ENCODE results near the gene HEMGN. TPM values are rescaled to one million over a fixed set of nuclear protein-coding genes. Genes with fewer than 3 reads are reported as not detected.

The HEMGN gene
- total RNA-seq, 1 experiment from 2014 or later: not detected

GRCh38 chr9:97935276-97935675, 2.7 kb downstream of the HEMGN start:
- in situ Hi-C loops (cut with HindIII; ENCODE audit: low sequenced_read_pairs): no loop called here
- DNase-seq (ENCODE audit: low spot score): no peak

- in situ Hi-C loops (cut with HindIII; ENCODE audit: low sequenced_read_pairs): no loop called here
- DNase-seq (ENCODE audit: low spot score): no peak
Observed at GRCh38 chr9:97934321-97935115, 3.5 kb downstream of the HEMGN start.

- in situ Hi-C loops (cut with HindIII; ENCODE audit: low sequenced_read_pairs): no loop called here
- DNase-seq (ENCODE audit: low spot score): no peak
Observed at GRCh38 chr9:97933297-97933998, 4.5 kb downstream of the HEMGN start.

- in situ Hi-C loops (cut with HindIII; ENCODE audit: low sequenced_read_pairs): no loop called here
- DNase-seq (ENCODE audit: low spot score): no peak
Observed at GRCh38 chr9:97930972-97931371, 7.0 kb downstream of the HEMGN start.

- in situ Hi-C loops (cut with HindIII; ENCODE audit: low sequenced_read_pairs): no loop called here
Observed at GRCh38 chr9:97928986-97929604, 8.9 kb downstream of the HEMGN start.

GRCh38 chr9:97925497-97926334, 12.3 kb downstream of the HEMGN start:
- in situ Hi-C loops (cut with HindIII; ENCODE audit: low sequenced_read_pairs): no loop called here
- DNase-seq (ENCODE audit: low spot score): no peak

More at GRCh38 chr9:97928986-97929604, 8.9 kb downstream of the HEMGN start:
- no peak for DNase-seq (ENCODE audit: low spot score)

- DNase-seq (ENCODE audit: low spot score): no peak
- in situ Hi-C loops (cut with HindIII; ENCODE audit: low sequenced_read_pairs): no loop called here
Observed at GRCh38 chr9:97924386-97924785, 13.6 kb downstream of the HEMGN start.

- in situ Hi-C loops (cut with HindIII; ENCODE audit: low sequenced_read_pairs): no loop called here
- peak; percentile 91 for DNase-seq (ENCODE audit: low spot score)
Observed at GRCh38 chr9:97923529-97924108, 14.4 kb downstream of the HEMGN start.

- in situ Hi-C loops (cut with HindIII; ENCODE audit: low sequenced_read_pairs): no loop called here
- DNase-seq (ENCODE audit: low spot score): peak; percentile 97
Observed at GRCh38 chr9:97921959-97922724, 15.8 kb downstream of the HEMGN start, which contains the start of gene TRMO. Gene TRMO (minus strand): TSS chr9:97922500. CDS start chr9:97922493, 7 bp downstream.

GRCh38 chr9:97919217-97919813, 18.7 kb downstream of the HEMGN start:
- no peak for DNase-seq (ENCODE audit: low spot score)
- in situ Hi-C loops (cut with HindIII; ENCODE audit: low sequenced_read_pairs): no loop called here

GRCh38 chr9:97918611-97919010, 19.4 kb downstream of the HEMGN start:
- no peak for DNase-seq (ENCODE audit: low spot score)
- in situ Hi-C loops (cut with HindIII; ENCODE audit: low sequenced_read_pairs): no loop called here

GRCh38 chr9:97911970-97912369, 26.0 kb downstream of the HEMGN start:
- DNase-seq (ENCODE audit: low spot score): no peak
- in situ Hi-C loops (cut with HindIII; ENCODE audit: low sequenced_read_pairs): no loop called here

GRCh38 chr9:97911528-97911927, 26.4 kb downstream of the HEMGN start:
- in situ Hi-C loops (cut with HindIII; ENCODE audit: low sequenced_read_pairs): no loop called here
- DNase-seq (ENCODE audit: low spot score): no peak

GRCh38 chr9:97910357-97910756, 27.6 kb downstream of the HEMGN start:
- in situ Hi-C loops (cut with HindIII; ENCODE audit: low sequenced_read_pairs): no loop called here

GRCh38 chr9:97908705-97909104, 29.3 kb downstream of the HEMGN start:
- DNase-seq (ENCODE audit: low spot score): no peak
- in situ Hi-C loops (cut with HindIII; ENCODE audit: low sequenced_read_pairs): no loop called here

More at GRCh38 chr9:97910357-97910756, 27.6 kb downstream of the HEMGN start:
- no peak for DNase-seq (ENCODE audit: low spot score)

- in situ Hi-C loops (cut with HindIII; ENCODE audit: low sequenced_read_pairs): no loop called here
- no peak for DNase-seq (ENCODE audit: low spot score)
Observed at GRCh38 chr9:97907632-97908031, 30.3 kb downstream of the HEMGN start.

- no peak for DNase-seq (ENCODE audit: low spot score)
- in situ Hi-C loops (cut with HindIII; ENCODE audit: low sequenced_read_pairs): no loop called here
Observed at GRCh38 chr9:97907046-97907445, 30.9 kb downstream of the HEMGN start.

Data from G401 (cell line).